Colonic mucosa (tissue), 4 donors: ENCODE measurements around the gene USP22. TPM values are rescaled to one million over a fixed set of nuclear protein-coding genes. Genes with fewer than 3 reads are reported as not detected.
"Not testable (repeated sequence)": the region's sequence is repeated elsewhere in the genome, so short reads cannot be mapped to it uniquely, and the experiment has no call there.

Source experiments
- DNase-seq: peaks from one replicate; pipeline ENCODE4 v3.0.0-alpha.2; 2020
- H3K27ac ChIP-seq: fragments of 200-600 bp; one replicate; pipeline ENCODE4 v1.8.0; 2021
- H3K27me3 ChIP-seq: fragments of 200-600 bp; one replicate; pipeline ENCODE4 v1.8.0; 2021
- H3K36me3 ChIP-seq: fragments of 200-600 bp; one replicate; pipeline ENCODE4 v1.8.0; 2021
- H3K4me1 ChIP-seq: fragments of 200-600 bp; one replicate; pipeline ENCODE4 v1.8.0; 2021; ENCODE audit warnings: mild to moderate bottlenecking
- H3K4me3 ChIP-seq: fragments of 200-600 bp; one replicate; pipeline ENCODE4 v1.8.0; 2021
- H3K9ac ChIP-seq, 2 donors: one replicate each; pipeline ENCODE4 v1.7.0; 2013; ENCODE audit warnings: control low read depth in 2 of 2, low read depth in 2 of 2, low read length in 2 of 2
- H3K9me3 ChIP-seq: fragments of 200-600 bp; one replicate; pipeline ENCODE4 v1.8.0; 2021
- CTCF ChIP-seq: fragments of 200-600 bp; IDR thresholded peaks from one replicate; pipeline ENCODE4 v1.8.0; 2022; ENCODE audit warnings: antibody characterized with exemption, mild to moderate bottlenecking
- intact Hi-C: fragments of 100-400 bp; cut with DNase I; formaldehyde crosslinking; loops from one replicate; pipeline ENCODE4 v1.14.1; 2022
- total RNA-seq, 2 donors: library from RNA; stranded (reverse); fragmentation: NEBNext Ultra II Directional in 1 of 2; extraction: Animal tissue kit (Norgen Biotek cat#: 25700) in 1 of 2; gene quantifications; one replicate each; pipeline ENCODE4 v1.2.1, GENCODE V29; 2021
- donor health status: healthy.
- donor health status: DM: no; HTN: no; CAD: no.
- donor health status: DM: no; HTN: no; CAD: no.

USP22 gene
- 100 to 1,000 TPM; 174 to 190 TPM for total RNA-seq

- H3K9ac ChIP-seq = peak within 1 kb of the TSS; percentile 90 to 100
- H3K9me3 ChIP-seq = no peaks in the 10 kb centered on the region
- TF ChIP-seq CTCF = no peak
- no peaks in the 10 kb centered on the region for H3K36me3 ChIP-seq
- peak within 1 kb of the TSS; percentile 89 for H3K4me3 ChIP-seq
- H3K4me1 ChIP-seq = peaks cover 7% of the 10 kb centered on the region
- intact Hi-C loops = loop anchor here (10.0 kb wide), 1 partner anchor 52 kb away; no protein-coding TSS in a partner anchor
- H3K27ac ChIP-seq = peak within 1 kb of the TSS; percentile 100
- DNase-seq = peak; percentile 40
- no peaks in the 10 kb centered on the region for H3K27me3 ChIP-seq
Observed at GRCh38 chr17:21042458-21043295, at the start of gene USP22. Gene USP22, minus strand, starts transcription at chr17:21043011. Its CDS starts 176 bp downstream, at chr17:21042835.

GRCh38 chr17:21090902-21091618 lies 48.2 kb upstream of the USP22 start:
- Histone ChIP-seq H3K9me3 (no peaks in the 10 kb centered on the region), H3K27ac (no peak overlapping the region), H3K4me3 (no peak overlapping the region), H3K9ac (no peak overlapping the region), H3K27me3 (no peaks in the 10 kb centered on the region), H3K4me1 (no peaks in the 10 kb centered on the region), H3K36me3 (no peaks in the 10 kb centered on the region)
- intact Hi-C loops = loop anchor here (10.0 kb wide), 1 partner anchor 46 kb away; the partner anchor contains the start of gene USP22
- no peak for TF ChIP-seq CTCF
- DNase-seq = no peak

- DNase-seq = no peak
- no peaks in the 10 kb centered on the region for H3K4me1 ChIP-seq
- no peak overlapping the region for H3K9ac ChIP-seq
- H3K4me3 ChIP-seq = no peak overlapping the region
- H3K9me3 ChIP-seq = no peaks in the 10 kb centered on the region
- TF ChIP-seq CTCF = no peak
- H3K27ac ChIP-seq = peak overlapping the region; percentile 57
- intact Hi-C loops = loop anchor here (10.0 kb wide), 1 partner anchor 45 kb away; the partner anchor contains the start of gene USP22
- no peaks in the 10 kb centered on the region for H3K27me3 ChIP-seq
- no peaks in the 10 kb centered on the region for H3K36me3 ChIP-seq
Observed at GRCh38 chr17:21089933-21090901, 47.4 kb upstream of the USP22 start.

- Histone ChIP-seq H3K36me3 (no peaks in the 10 kb centered on the region), H3K27ac (peak overlapping the region; percentile 57), H3K4me3 (no peak overlapping the region), H3K4me1 (no peaks in the 10 kb centered on the region), H3K9me3 (no peaks in the 10 kb centered on the region), H3K27me3 (no peaks in the 10 kb centered on the region), H3K9ac (no peak overlapping the region)
- no peak for TF ChIP-seq CTCF
- intact Hi-C loops = no loop called here
- DNase-seq = no peak
Observed at GRCh38 chr17:21089145-21089544, 46.3 kb upstream of the USP22 start.

- H3K9me3 ChIP-seq = no peaks in the 10 kb centered on the region
- no peak overlapping the region for H3K4me3 ChIP-seq
- no peak overlapping the region for H3K27ac ChIP-seq
- no peak overlapping the region for H3K9ac ChIP-seq
- H3K36me3 ChIP-seq = no peaks in the 10 kb centered on the region
- no peaks in the 10 kb centered on the region for H3K4me1 ChIP-seq
- TF ChIP-seq CTCF = no peak
- intact Hi-C loops = no loop called here
- no peaks in the 10 kb centered on the region for H3K27me3 ChIP-seq
- no peak for DNase-seq
Observed at GRCh38 chr17:21085707-21086106, 42.9 kb upstream of the USP22 start.

GRCh38 chr17:21085280-21085679 lies 42.5 kb upstream of the USP22 start:
- DNase-seq, H3K4me1 ChIP-seq, intact Hi-C loops, H3K27me3 ChIP-seq, H3K9ac ChIP-seq, H3K4me3 ChIP-seq, H3K9me3 ChIP-seq, H3K36me3 ChIP-seq, H3K27ac ChIP-seq: not testable (repeated sequence)
